ENCODE measurements around the gene TEX36.

TEX36 gene

GRCh38 chr10:125609859-125610258 is 73.1 kb downstream of the TEX36 start:
- H3K27ac ChIP-seq (replicated peaks): no peak overlapping the region
- H3K4me3 ChIP-seq (replicated peaks; ENCODE audit: insufficient read depth, low read length): no peak overlapping the region
- H3K27me3 ChIP-seq (ENCODE audit: insufficient read depth, poor library complexity, severe bottlenecking): no peaks in the 10 kb centered on the region
- no peak for TF ChIP-seq CTCF (IDR thresholded peaks at IDR 0.05; ENCODE audit: insufficient read depth, low read length)
- TF ChIP-seq POLR2AphosphoS5 (IDR thresholded peaks at IDR 0.05; ENCODE audit: low read depth): no peak
- TF ChIP-seq SPI1 (IDR thresholded peaks at IDR 0.05; ENCODE audit: borderline replicate concordance, low read depth): no peak
- TF ChIP-seq GABPA (IDR thresholded peaks at IDR 0.05; ENCODE audit: low read depth): no peak
- TF ChIP-seq REST (IDR thresholded peaks at IDR 0.05; ENCODE audit: insufficient replicate concordance, low read depth): no peak
- no peak for DNase-seq (ENCODE audit: low read depth in 1 of 2, low spot score in 1 of 2)

GRCh38 chr10:125608474-125608873 is 74.5 kb downstream of the TEX36 start:
- no peak overlapping the region for H3K4me3 ChIP-seq (replicated peaks; ENCODE audit: insufficient read depth, low read length)

More at GRCh38 chr10:125608474-125608873, 74.5 kb downstream of the TEX36 start:
- H3K27ac ChIP-seq (replicated peaks): no peak overlapping the region
- H3K27me3 ChIP-seq (ENCODE audit: insufficient read depth, poor library complexity, severe bottlenecking): no peaks in the 10 kb centered on the region
- TF ChIP-seq REST (IDR thresholded peaks at IDR 0.05; ENCODE audit: insufficient replicate concordance, low read depth) (no peak), POLR2AphosphoS5 (IDR thresholded peaks at IDR 0.05; ENCODE audit: low read depth) (no peak), SPI1 (IDR thresholded peaks at IDR 0.05; ENCODE audit: borderline replicate concordance, low read depth) (no peak), CTCF (IDR thresholded peaks at IDR 0.05; ENCODE audit: insufficient read depth, low read length) (no peak), GABPA (IDR thresholded peaks at IDR 0.05; ENCODE audit: low read depth) (no peak)
- no peak for DNase-seq (ENCODE audit: low read depth in 1 of 2, low spot score in 1 of 2)
